ENCODE results near the gene NLRP3. TPM values are rescaled to one million over a fixed set of nuclear protein-coding genes. Genes with fewer than 3 reads are reported as not detected.

NLRP3 gene
- total and polyA plus RNA-seq, 4 donors = 0.28 to 1.9 (median 0.61) TPM

DNA sequence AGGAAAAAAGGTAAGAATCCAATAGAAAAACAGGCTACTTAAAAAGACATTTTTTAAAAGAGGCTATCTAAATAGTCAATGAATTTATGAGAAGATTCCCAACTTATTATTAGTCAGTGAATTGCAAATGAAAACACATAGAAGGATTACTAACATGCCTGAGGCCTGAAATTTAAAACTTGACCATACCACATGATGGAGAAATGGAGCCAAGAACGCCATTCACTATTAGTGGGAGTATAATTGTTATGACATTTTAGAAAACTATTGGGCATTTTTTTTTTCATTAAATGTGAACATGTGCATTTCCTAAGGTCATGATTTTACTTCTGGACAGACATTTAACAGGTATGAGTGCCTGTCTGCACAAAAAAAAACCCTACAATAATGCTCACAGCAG is 66.8 kb downstream of the NLRP3 start (continued):
- TF ChIP-seq ATF3 (IDR thresholded peaks at IDR 0.05) = no peak

DNA sequence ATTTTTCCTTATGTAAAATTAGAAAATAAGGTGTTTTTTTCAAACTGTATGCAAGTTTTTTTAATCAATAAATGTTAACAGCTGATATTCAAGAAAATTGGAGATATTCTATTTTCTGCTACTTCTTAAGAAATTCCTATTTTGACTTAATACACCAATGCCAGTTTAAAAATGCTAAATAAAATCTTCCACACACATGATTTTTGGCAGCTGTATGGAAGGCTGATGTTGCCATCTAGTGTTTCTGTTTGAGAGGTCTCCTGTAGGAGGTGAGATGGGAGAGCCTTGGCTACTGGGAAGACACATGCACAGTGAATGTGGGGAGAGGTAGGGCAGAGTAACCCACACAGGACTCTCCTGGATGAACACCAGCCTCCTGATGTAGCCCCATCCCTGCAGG is 71.1 kb downstream of the NLRP3 start:
- Histone ChIP-seq H3K4me3 (ENCODE audit: low read depth in 1 of 3, low read length in 3 of 3) (no peak overlapping the region), H3K9me3 (ENCODE audit: control insufficient read depth in 4 of 4, low read length in 3 of 4) (no peaks in the 10 kb centered on the region), H3K27me3 (ENCODE audit: control insufficient read depth in 4 of 4, insufficient read depth in 4 of 4, low read length in 3 of 4) (peaks cover 0 to 2% (median 0%) of the 10 kb centered on the region in 4 donors), H3K36me3 (ENCODE audit: control insufficient read depth in 4 of 4, insufficient read depth in 3 of 4, low read depth in 1 of 4, low read length in 3 of 4) (no peaks in the 10 kb centered on the region), H3K9ac (ENCODE audit: low read depth in 1 of 2, low read length in 2 of 2) (no peak overlapping the region), H3K4me1 (ENCODE audit: control insufficient read depth in 4 of 4, insufficient read depth in 4 of 4, low read length in 3 of 4) (no peaks in the 10 kb centered on the region), H3K27ac (ENCODE audit: low read depth in 1 of 2, low read length in 2 of 2) (no peak overlapping the region)
- no peak for TF ChIP-seq FOXA2 (IDR thresholded peaks at IDR 0.05)
- peak; percentile 33 for TF ChIP-seq CTCF (IDR thresholded peaks at IDR 0.05; ENCODE audit: low read depth, low read length, missing input control)
- peak; percentile 72 to 74 for TF ChIP-seq RAD21 (IDR thresholded peaks at IDR 0.05)
- no peak for DNase-seq (ENCODE audit: low spot score)

- no peaks in the 10 kb centered on the region for H3K9me3 ChIP-seq (ENCODE audit: control insufficient read depth in 4 of 4, low read length in 3 of 4)
- H3K36me3 ChIP-seq (ENCODE audit: control insufficient read depth in 4 of 4, insufficient read depth in 3 of 4, low read depth in 1 of 4, low read length in 3 of 4) = no peaks in the 10 kb centered on the region
- TF ChIP-seq REST (IDR thresholded peaks at IDR 0.05) (no peak), ZBTB33 (IDR thresholded peaks at IDR 0.05) (no peak), GABPA (IDR thresholded peaks at IDR 0.05 in 1 of 2, conservative IDR thresholded peaks at IDR 0.05 in 1 of 2) (no peak), HNF4G (IDR thresholded peaks at IDR 0.05) (no peak), RXRA (IDR thresholded peaks at IDR 0.05) (no peak), TAF1 (conservative IDR thresholded peaks at IDR 0.05) (no peak), YY1 (IDR thresholded peaks at IDR 0.05) (no peak), HNF4A (conservative IDR thresholded peaks at IDR 0.05) (no peak), RAD21 (IDR thresholded peaks at IDR 0.05) (no peak), FOXA1 (IDR thresholded peaks at IDR 0.05) (no peak), SP1 (IDR thresholded peaks at IDR 0.05) (no peak), MAX (IDR thresholded peaks at IDR 0.05) (no peak), FOXA2 (IDR thresholded peaks at IDR 0.05) (no peak)
- H3K27me3 ChIP-seq (ENCODE audit: control insufficient read depth in 4 of 4, insufficient read depth in 4 of 4, low read length in 3 of 4) = peaks cover 0 to 2% (median 0%) of the 10 kb centered on the region in 4 donors
- DNase-seq (ENCODE audit: low spot score) = no peak
- H3K27ac ChIP-seq (ENCODE audit: low read depth in 1 of 2, low read length in 2 of 2) = no peak overlapping the region
- no peaks in the 10 kb centered on the region for H3K4me1 ChIP-seq (ENCODE audit: control insufficient read depth in 4 of 4, insufficient read depth in 4 of 4, low read length in 3 of 4)
- no peak overlapping the region for H3K9ac ChIP-seq (ENCODE audit: low read depth in 1 of 2, low read length in 2 of 2)
- no peak overlapping the region for H3K4me3 ChIP-seq (ENCODE audit: low read depth in 1 of 3, low read length in 3 of 3)
- WGBS = 81% methylated on average over 12 of the region's 12 CpGs
Observed at GRCh38 chr1:247491328-247491727, 75.4 kb downstream of the NLRP3 start.
